Spleen (tissue), 7 donors: ENCODE data around the gene IDH2.
A peak's percentile ranks its signal among the peaks of the same experiment; 100 is the strongest.

Source experiments
- POLR2A ChIP-seq, 3 donors: fragments of 450-650 bp; IDR thresholded peaks; one replicate each; pipeline ENCODE4 v1.5.1; 2017; ENCODE audit warnings: antibody characterized with exemption in 3 of 3, mild to moderate bottlenecking in 1 of 3
- POLR2AphosphoS5 ChIP-seq, 3 donors: sonication (generic); formaldehyde crosslinking; IDR thresholded peaks; one replicate each; pipeline ENCODE4 v1.5.1; 2017; ENCODE audit warnings: antibody characterized with exemption in 3 of 3
- TF ChIP-seq, protein P1 (sequence below), 11 experiments: fragments of 200-600 bp in 7 of 11; fragments of 450-650 bp in 4 of 11; sonication (generic) in 4 of 11; IDR thresholded peaks in 8 of 11; conservative IDR thresholded peaks in 3 of 11; 1 replicate in 7 of 11; 2 replicates in 4 of 11; pipeline versions ENCODE4 v1.4.0 to v1.8.0; 2016 to 2021; ENCODE audit warnings: antibody characterized with exemption in 11 of 11, inconsistent platforms in 4 of 11, mild to moderate bottlenecking in 1 of 11
- donor health status: DM: no; HTN: no; CAD: no; lungs with moderate emphysema.
- donor health status: DM: no; HTN: no; CAD: no.
- donor health status: DM: no; HTN: no; CAD: no.

DNA sequence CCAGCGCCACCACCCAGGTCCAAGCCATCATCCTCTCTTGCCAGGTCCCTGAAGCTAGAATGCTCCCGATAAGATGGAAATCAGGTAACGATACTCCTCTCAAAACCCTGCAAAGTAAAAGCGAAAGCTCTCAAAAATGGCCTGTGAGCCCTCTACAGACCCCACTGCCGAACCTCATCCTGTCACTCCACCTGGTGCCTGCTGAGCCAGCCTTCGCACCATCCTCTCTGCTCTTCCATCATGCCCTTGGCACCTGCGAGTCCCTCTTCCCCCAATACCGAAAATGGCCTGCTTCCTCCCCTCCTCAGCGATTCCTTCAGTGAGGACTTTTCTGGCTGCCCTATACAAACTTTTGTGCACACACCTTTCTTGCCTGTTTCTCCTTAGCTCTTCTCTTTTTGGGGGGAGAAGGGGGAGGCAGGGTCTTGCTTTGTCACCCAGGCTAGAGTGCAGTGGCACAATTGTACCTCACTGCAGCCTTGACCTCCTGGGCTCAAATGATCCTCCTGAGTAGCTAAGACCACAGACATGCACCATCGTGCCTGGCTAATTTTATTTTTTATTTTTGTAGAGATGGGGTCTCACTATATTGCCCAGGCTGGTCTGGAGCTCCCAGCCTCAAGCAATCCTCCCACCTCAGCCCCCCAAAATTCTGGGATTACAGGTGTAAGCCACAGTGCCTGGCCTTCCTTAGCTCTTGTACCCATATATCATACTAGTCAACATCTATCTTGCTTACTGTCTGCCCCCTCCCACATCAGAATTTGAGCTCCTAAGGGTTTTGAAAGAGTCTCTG, 3.0 kb downstream of the IDH2 start:
- TF ChIP-seq, protein P1, sequence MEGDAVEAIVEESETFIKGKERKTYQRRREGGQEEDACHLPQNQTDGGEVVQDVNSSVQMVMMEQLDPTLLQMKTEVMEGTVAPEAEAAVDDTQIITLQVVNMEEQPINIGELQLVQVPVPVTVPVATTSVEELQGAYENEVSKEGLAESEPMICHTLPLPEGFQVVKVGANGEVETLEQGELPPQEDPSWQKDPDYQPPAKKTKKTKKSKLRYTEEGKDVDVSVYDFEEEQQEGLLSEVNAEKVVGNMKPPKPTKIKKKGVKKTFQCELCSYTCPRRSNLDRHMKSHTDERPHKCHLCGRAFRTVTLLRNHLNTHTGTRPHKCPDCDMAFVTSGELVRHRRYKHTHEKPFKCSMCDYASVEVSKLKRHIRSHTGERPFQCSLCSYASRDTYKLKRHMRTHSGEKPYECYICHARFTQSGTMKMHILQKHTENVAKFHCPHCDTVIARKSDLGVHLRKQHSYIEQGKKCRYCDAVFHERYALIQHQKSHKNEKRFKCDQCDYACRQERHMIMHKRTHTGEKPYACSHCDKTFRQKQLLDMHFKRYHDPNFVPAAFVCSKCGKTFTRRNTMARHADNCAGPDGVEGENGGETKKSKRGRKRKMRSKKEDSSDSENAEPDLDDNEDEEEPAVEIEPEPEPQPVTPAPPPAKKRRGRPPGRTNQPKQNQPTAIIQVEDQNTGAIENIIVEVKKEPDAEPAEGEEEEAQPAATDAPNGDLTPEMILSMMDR (IDR thresholded peaks at IDR 0.05 in 8 of 11, conservative IDR thresholded peaks at IDR 0.05 in 3 of 11), result peak in 1 of 11 experiments; percentile 19
- TF ChIP-seq POLR2A (IDR thresholded peaks at IDR 0.05) (no peak), POLR2AphosphoS5 (IDR thresholded peaks at IDR 0.05) (peak in 2 of 3 donors; percentile 41 to 56)
